Astrocyte (in vitro differentiated cells and primary cell): Measurements from ENCODE around the gene PEAK1. TPM values are rescaled to one million over a fixed set of nuclear protein-coding genes. Genes with fewer than 3 reads are reported as not detected.

Experiments
- DNase-seq: peaks from one replicate; pipeline ENCODE4 v3.0.0-alpha.2; 2010; ENCODE audit warnings: low read depth
- FAIRE-seq: peaks from 2 replicates; lab custom pipeline; 2011; peaks lifted over from hg19 to GRCh38; lab: Jason Lieb, UNC
- H2AFZ ChIP-seq: 2 replicates; pipeline ENCODE4 v1.6.0; 2012; ENCODE audit warnings: low read depth, low read length, inconsistent platforms
- H3K27ac ChIP-seq: 2 replicates; pipeline ENCODE4 v1.5.1; 2011; ENCODE audit warnings: low read depth, low read length, inconsistent platforms
- H3K27me3 ChIP-seq: 2 replicates; pipeline ENCODE4 v1.6.0; 2011; ENCODE audit warnings: low read length, inconsistent platforms; ENCODE audit not compliant: insufficient read depth
- H3K36me3 ChIP-seq: 2 replicates; pipeline ENCODE4 v1.5.1; 2011; ENCODE audit warnings: low read length, inconsistent platforms; ENCODE audit not compliant: insufficient read depth
- H3K4me1 ChIP-seq: 2 replicates; pipeline ENCODE4 v1.5.1; 2011; ENCODE audit warnings: low read length, inconsistent platforms; ENCODE audit not compliant: insufficient read depth
- H3K4me2 ChIP-seq: 2 replicates; pipeline ENCODE4 v1.6.0; 2012; ENCODE audit warnings: low read length, inconsistent platforms
- H3K4me3 ChIP-seq: 2 replicates; pipeline ENCODE4 v1.5.1; 2011; ENCODE audit warnings: low read depth, mild to moderate bottlenecking, low read length, inconsistent platforms; ENCODE audit not compliant: insufficient read depth
- H3K79me2 ChIP-seq: 2 replicates; pipeline ENCODE4 v1.6.0; 2012; ENCODE audit warnings: mild to moderate bottlenecking, low read length, inconsistent platforms; ENCODE audit not compliant: insufficient read depth
- H3K9ac ChIP-seq: 2 replicates; pipeline ENCODE4 v1.6.0; 2012; ENCODE audit warnings: mild to moderate bottlenecking, low read length, inconsistent platforms
- H3K9me3 ChIP-seq: 2 replicates; pipeline ENCODE4 v1.5.1; 2012; ENCODE audit warnings: low read depth, mild to moderate bottlenecking, low read length, inconsistent platforms; ENCODE audit not compliant: insufficient read depth
- H4K20me1 ChIP-seq: 2 replicates; pipeline ENCODE4 v1.6.0; 2012; ENCODE audit warnings: low read length, inconsistent platforms; ENCODE audit not compliant: insufficient read depth
- H3K27ac Mint-ChIP-seq: one replicate; pipeline ENCODE4 v1.8.0; 2021; ENCODE audit warnings: mild to moderate bottlenecking, mixed read lengths; ENCODE audit not compliant: unreplicated experiment
- H3K27me3 Mint-ChIP-seq: one replicate; pipeline ENCODE4 v1.8.0; 2021; ENCODE audit warnings: low read depth, mixed read lengths; ENCODE audit not compliant: unreplicated experiment
- H3K36me3 Mint-ChIP-seq: one replicate; pipeline ENCODE4 v1.8.0; 2021; ENCODE audit warnings: low read depth, mixed read lengths; ENCODE audit not compliant: unreplicated experiment
- H3K4me1 Mint-ChIP-seq: one replicate; pipeline ENCODE4 v1.8.0; 2021; ENCODE audit warnings: low read depth, mixed read lengths; ENCODE audit not compliant: unreplicated experiment
- H3K4me3 Mint-ChIP-seq: one replicate; pipeline ENCODE4 v1.8.0; 2021; ENCODE audit warnings: mild to moderate bottlenecking, moderate library complexity, mixed read lengths; ENCODE audit not compliant: unreplicated experiment
- H3K9me3 Mint-ChIP-seq: one replicate; pipeline ENCODE4 v1.8.0; 2021; ENCODE audit warnings: mild to moderate bottlenecking, mixed read lengths; ENCODE audit not compliant: unreplicated experiment
- EZH2 ChIP-seq: IDR thresholded peaks from 2 replicates; pipeline ENCODE4 v1.6.1; 2012; ENCODE audit warnings: mild to moderate bottlenecking, low read length, inconsistent platforms; ENCODE audit not compliant: insufficient read depth
- total RNA-seq: library from RNA; stranded (reverse); gene quantifications from 2 replicates; pipeline ENCODE4 v1.2.1, GENCODE V29; 2021
- TF ChIP-seq, protein P1 (sequence below): IDR thresholded peaks from 2 replicates; pipeline ENCODE4 v1.5.1; 2011; ENCODE audit warnings: low read depth, mild to moderate bottlenecking, inconsistent platforms, low read length, moderate library complexity; ENCODE audit not compliant: insufficient read depth

The PEAK1 gene
- total RNA-seq, 1 donor from 2014 or later = 62.3 TPM

DNA sequence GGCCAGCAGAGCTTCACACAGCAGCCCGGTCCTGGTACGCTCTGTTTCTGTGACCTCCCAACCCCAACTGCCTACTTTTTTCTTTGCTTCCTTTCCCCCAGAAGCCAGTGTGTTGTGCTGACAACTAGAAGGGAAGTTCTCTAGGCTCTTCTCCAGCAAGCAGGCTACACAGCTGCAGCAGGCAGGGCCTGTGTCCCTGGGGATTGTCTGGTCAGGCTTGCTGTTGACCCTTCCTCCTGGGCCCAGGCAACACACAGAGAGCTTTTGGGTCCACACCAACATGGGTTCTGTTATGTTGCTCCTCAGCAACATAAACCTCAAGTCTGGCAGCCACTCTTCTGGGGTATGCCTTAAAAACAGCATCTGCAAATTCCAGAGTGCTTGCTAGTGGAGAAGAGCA, 312.8 kb downstream of the PEAK1 start:
- DNase-seq = no peak
- H3K27ac ChIP-seq = no peak overlapping the region
- H3K9me3 Mint-ChIP-seq = no peaks in the 10 kb centered on the region

DNA sequence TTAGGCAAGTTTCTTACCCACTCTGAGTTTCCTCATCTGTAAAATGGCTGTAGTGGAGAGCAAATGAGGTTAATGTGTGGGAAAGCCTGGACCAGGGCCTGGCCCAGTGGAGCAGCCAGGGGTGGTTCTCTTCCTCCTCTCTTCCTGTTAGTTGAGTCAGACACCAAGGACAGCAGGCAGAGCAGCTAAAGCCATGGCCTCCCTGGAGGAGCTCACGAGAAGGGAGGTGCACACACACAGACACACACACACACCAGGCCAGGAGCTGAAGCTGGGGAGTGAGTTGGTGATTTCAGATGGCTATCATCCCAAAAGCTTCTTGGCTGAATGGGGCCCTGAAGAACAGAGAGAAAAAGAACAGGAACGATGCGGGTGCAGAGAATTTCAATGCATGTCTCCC, 315.7 kb downstream of the PEAK1 start:
- Histone ChIP-seq H4K20me1 (peaks cover 4% of the 10 kb centered on the region), H3K4me1 (no peaks in the 10 kb centered on the region), H2AFZ (no peak overlapping the region), H3K9me3 (no peaks in the 10 kb centered on the region), H3K27me3 (no peaks in the 10 kb centered on the region), H3K79me2 (no peaks in the 10 kb centered on the region), H3K4me3 (no peak overlapping the region), H3K27ac (no peak overlapping the region), H3K4me2 (no peak overlapping the region), H3K36me3 (no peaks in the 10 kb centered on the region), H3K9ac (no peak overlapping the region)
- Mint-ChIP-seq H3K27me3 (peaks cover 7% of the 10 kb centered on the region), H3K27ac (no peak overlapping the region), H3K4me1 (peaks cover 16% of the 10 kb centered on the region), H3K9me3 (no peaks in the 10 kb centered on the region), H3K4me3 (no peak overlapping the region), H3K36me3 (peaks cover 4% of the 10 kb centered on the region)
- TF ChIP-seq, protein P1, sequence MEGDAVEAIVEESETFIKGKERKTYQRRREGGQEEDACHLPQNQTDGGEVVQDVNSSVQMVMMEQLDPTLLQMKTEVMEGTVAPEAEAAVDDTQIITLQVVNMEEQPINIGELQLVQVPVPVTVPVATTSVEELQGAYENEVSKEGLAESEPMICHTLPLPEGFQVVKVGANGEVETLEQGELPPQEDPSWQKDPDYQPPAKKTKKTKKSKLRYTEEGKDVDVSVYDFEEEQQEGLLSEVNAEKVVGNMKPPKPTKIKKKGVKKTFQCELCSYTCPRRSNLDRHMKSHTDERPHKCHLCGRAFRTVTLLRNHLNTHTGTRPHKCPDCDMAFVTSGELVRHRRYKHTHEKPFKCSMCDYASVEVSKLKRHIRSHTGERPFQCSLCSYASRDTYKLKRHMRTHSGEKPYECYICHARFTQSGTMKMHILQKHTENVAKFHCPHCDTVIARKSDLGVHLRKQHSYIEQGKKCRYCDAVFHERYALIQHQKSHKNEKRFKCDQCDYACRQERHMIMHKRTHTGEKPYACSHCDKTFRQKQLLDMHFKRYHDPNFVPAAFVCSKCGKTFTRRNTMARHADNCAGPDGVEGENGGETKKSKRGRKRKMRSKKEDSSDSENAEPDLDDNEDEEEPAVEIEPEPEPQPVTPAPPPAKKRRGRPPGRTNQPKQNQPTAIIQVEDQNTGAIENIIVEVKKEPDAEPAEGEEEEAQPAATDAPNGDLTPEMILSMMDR = no peak
- no peak for TF ChIP-seq EZH2
- no peak for FAIRE-seq
- DNase-seq = peak; percentile 14

More for the DNA sequence above, 312.8 kb downstream of the PEAK1 start:
- no peaks in the 10 kb centered on the region for H3K27me3 ChIP-seq
- no peak for TF ChIP-seq EZH2
- TF ChIP-seq, protein P1 = no peak
- H3K9ac ChIP-seq = no peak overlapping the region
- H3K27me3 Mint-ChIP-seq = no peaks in the 10 kb centered on the region
- H2AFZ ChIP-seq = no peak overlapping the region
- no peaks in the 10 kb centered on the region for H3K36me3 ChIP-seq
- no peak overlapping the region for H3K4me3 Mint-ChIP-seq
- no peak overlapping the region for H3K4me2 ChIP-seq
- no peak overlapping the region for H3K27ac Mint-ChIP-seq
- peaks cover 16% of the 10 kb centered on the region for H3K4me1 Mint-ChIP-seq
- no peak for FAIRE-seq
- peaks cover 4% of the 10 kb centered on the region for H4K20me1 ChIP-seq
- no peaks in the 10 kb centered on the region for H3K79me2 ChIP-seq
- no peaks in the 10 kb centered on the region for H3K4me1 ChIP-seq
- peaks cover 4% of the 10 kb centered on the region for H3K36me3 Mint-ChIP-seq
- no peaks in the 10 kb centered on the region for H3K9me3 ChIP-seq
- H3K4me3 ChIP-seq = no peak overlapping the region

DNA sequence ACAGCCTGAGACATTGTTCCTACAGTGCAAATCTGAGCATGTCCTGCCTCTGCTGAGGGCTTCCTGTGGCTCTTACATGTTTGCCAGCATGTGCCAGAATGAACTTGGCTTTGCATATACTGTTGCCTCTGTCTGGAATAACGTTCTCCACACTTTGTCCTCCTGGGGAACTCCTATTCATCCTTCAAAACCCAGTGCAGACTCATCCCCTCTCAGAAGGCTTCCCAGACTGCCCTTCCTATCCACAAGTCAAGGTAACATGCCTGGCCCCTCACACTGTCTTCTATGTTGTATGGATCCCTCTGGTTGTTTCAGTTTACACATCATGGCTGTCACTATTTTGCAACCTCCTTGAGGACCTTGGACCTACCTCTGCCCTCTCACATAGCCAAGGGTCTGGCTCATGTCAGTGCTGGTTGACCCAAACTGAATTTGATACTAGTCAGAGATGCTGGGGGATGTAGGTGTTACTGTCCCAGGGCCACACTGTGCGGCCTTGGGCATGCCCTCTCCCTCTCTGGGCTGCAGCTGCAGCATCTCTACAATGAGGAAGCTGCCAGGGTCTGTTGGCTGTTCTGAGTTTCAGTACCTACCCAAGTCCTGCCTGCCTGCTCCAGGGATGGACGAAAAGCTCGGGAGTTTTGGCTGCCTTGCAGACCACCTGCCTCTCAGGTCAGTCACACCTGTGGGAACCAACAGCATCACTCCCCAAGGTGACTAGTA, 320.0 kb downstream of the PEAK1 start:
- Histone ChIP-seq H4K20me1 (no peaks in the 10 kb centered on the region), H3K36me3 (no peaks in the 10 kb centered on the region), H3K4me3 (no peak overlapping the region), H2AFZ (no peak overlapping the region), H3K9me3 (no peaks in the 10 kb centered on the region), H3K4me1 (no peaks in the 10 kb centered on the region), H3K9ac (no peak overlapping the region), H3K4me2 (no peak overlapping the region), H3K27ac (no peak overlapping the region), H3K79me2 (no peaks in the 10 kb centered on the region), H3K27me3 (no peaks in the 10 kb centered on the region)
- FAIRE-seq (no peak), DNase-seq (no peak)
- H3K9me3 Mint-ChIP-seq = no peaks in the 10 kb centered on the region
- peaks cover 6% of the 10 kb centered on the region for H3K4me1 Mint-ChIP-seq
- peaks cover 15% of the 10 kb centered on the region for H3K27me3 Mint-ChIP-seq
- peaks cover 4% of the 10 kb centered on the region for H3K36me3 Mint-ChIP-seq
- no peak overlapping the region for H3K27ac Mint-ChIP-seq
- no peak for TF ChIP-seq EZH2
- TF ChIP-seq, protein P1 = no peak
- H3K4me3 Mint-ChIP-seq = no peak overlapping the region
